ENCODE results near the gene ID1. TPM values are rescaled to one million over a fixed set of nuclear protein-coding genes. Genes with fewer than 3 reads are reported as not detected.
"Not testable (repeated sequence)": the region's sequence is repeated elsewhere in the genome, so short reads cannot be mapped to it uniquely, and the experiment has no call there.

The ID1 gene
- total and polyA plus RNA-seq, 8 donors, result 9.5 to 64.7 (median 18.8) TPM

GRCh38 chr20:31643522-31643921 lies 38.4 kb downstream of the ID1 start:
- DNase-seq (no peak), ATAC-seq (no peak), FAIRE-seq (no peak)
- Histone ChIP-seq H3K27me3 (no peaks in the 10 kb centered on the region), H3K9me3 (no peaks in the 10 kb centered on the region), H3K4me1 (no peaks in the 10 kb centered on the region), H3K4me3 (no peak overlapping the region), H3K27ac (no peak overlapping the region), H3K36me3 (no peaks in the 10 kb centered on the region)
- intact Hi-C loops (cut with DNase I), result no loop called here
- TF ChIP-seq, protein P1, sequence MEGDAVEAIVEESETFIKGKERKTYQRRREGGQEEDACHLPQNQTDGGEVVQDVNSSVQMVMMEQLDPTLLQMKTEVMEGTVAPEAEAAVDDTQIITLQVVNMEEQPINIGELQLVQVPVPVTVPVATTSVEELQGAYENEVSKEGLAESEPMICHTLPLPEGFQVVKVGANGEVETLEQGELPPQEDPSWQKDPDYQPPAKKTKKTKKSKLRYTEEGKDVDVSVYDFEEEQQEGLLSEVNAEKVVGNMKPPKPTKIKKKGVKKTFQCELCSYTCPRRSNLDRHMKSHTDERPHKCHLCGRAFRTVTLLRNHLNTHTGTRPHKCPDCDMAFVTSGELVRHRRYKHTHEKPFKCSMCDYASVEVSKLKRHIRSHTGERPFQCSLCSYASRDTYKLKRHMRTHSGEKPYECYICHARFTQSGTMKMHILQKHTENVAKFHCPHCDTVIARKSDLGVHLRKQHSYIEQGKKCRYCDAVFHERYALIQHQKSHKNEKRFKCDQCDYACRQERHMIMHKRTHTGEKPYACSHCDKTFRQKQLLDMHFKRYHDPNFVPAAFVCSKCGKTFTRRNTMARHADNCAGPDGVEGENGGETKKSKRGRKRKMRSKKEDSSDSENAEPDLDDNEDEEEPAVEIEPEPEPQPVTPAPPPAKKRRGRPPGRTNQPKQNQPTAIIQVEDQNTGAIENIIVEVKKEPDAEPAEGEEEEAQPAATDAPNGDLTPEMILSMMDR (IDR thresholded peaks at IDR 0.05), result no peak
- WGBS, 2 donors, result 60 to 66% methylated on average over 4 of the region's 4 CpGs

DNA sequence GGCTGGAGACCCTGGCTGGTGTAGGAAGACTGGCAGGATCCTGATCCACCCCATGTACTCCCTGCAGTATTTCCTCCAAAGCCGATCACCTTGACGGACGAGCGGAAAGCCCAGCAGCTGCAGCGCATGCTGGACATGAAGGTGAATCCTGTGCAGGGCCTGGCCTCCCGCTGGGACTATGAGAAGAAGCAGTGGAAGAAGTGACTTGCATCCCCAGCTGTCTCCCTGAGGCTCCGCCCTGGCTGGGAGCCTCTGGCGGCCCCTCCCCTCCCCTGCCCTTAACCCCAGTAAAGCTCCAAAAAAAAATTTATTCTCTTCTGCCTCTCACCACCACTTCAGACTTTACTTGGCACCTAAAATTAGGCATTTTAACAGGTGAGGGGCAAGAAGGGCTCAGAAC lies 39.6 kb downstream of the ID1 start:
- FAIRE-seq (no peak), ATAC-seq (no peak)
- no peak overlapping the region for H3K4me3 ChIP-seq

GRCh38 chr20:31648104-31648503 lies 43.0 kb downstream of the ID1 start:
- H3K9me3 ChIP-seq; H3K27ac ChIP-seq; H3K36me3 ChIP-seq; FAIRE-seq; H3K27me3 ChIP-seq; H3K4me1 ChIP-seq; DNase-seq; H3K4me3 ChIP-seq; intact Hi-C loops (cut with DNase I); ATAC-seq: not testable (repeated sequence)
- 62 to 75% methylated on average over 3 of the region's 3 CpGs for WGBS, 2 donors

More for the DNA sequence above, 39.6 kb downstream of the ID1 start:
- no peaks in the 10 kb centered on the region for H3K27me3 ChIP-seq
- H3K27ac ChIP-seq, result no peak overlapping the region
- H3K36me3 ChIP-seq, result no peaks in the 10 kb centered on the region
- intact Hi-C loops (cut with DNase I), result no loop called here
- WGBS, 2 donors, result 66 to 77% methylated on average over 8 of the region's 8 CpGs
- H3K4me1 ChIP-seq, result no peaks in the 10 kb centered on the region
- TF ChIP-seq, protein P1 (IDR thresholded peaks at IDR 0.05), result no peak
- DNase-seq, result no peak
- H3K9me3 ChIP-seq, result no peaks in the 10 kb centered on the region

GRCh38 chr20:31652917-31653396 lies 47.9 kb downstream of the ID1 start:
- no peak for FAIRE-seq
- ATAC-seq, result no peak

DNA sequence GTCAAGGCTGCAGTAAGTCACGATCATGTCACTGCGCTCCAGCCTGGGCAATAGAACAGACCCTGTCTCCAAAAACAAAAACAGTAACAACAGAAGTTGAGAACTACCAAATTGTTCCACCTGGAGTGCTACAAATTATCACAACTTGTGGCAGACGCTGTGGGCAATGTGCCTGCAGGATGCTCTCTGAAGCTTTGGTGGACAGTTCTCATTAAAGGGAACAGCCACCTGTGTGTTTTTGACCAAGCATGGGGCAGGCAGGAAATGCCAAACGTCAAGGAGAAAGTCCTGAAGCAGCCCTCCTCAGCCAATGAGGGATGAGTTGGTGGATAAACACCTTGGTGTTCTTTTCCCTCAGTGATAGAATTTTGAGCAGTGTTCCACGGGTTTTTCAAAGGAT lies 48.5 kb downstream of the ID1 start:
- H3K27me3 ChIP-seq, result no peaks in the 10 kb centered on the region
- H3K9me3 ChIP-seq, result no peaks in the 10 kb centered on the region
- H3K36me3 ChIP-seq, result no peaks in the 10 kb centered on the region
- 44 to 49% methylated on average over 5 of the region's 5 CpGs for WGBS, 2 donors
- ATAC-seq (no peak), FAIRE-seq (no peak), DNase-seq (no peak)
- H3K27ac ChIP-seq, result no peak overlapping the region
- TF ChIP-seq, protein P1 (IDR thresholded peaks at IDR 0.05), result no peak
- intact Hi-C loops (cut with DNase I), result loop anchor here in 1 of 3 donors (10.0 kb wide), 1 partner anchor 861 kb away; no protein-coding TSS in a partner anchor
- no peaks in the 10 kb centered on the region for H3K4me1 ChIP-seq
- H3K4me3 ChIP-seq, result no peak overlapping the region

More at GRCh38 chr20:31652917-31653396, 47.9 kb downstream of the ID1 start:
- no peak overlapping the region for H3K27ac ChIP-seq
- intact Hi-C loops (cut with DNase I), result loop anchor here in 1 of 3 donors (10.0 kb wide), 1 partner anchor 862 kb away; no protein-coding TSS in a partner anchor
- no peaks in the 10 kb centered on the region for H3K36me3 ChIP-seq
- H3K4me3 ChIP-seq, result no peak overlapping the region
- TF ChIP-seq, protein P1 (IDR thresholded peaks at IDR 0.05), result no peak
- no peaks in the 10 kb centered on the region for H3K27me3 ChIP-seq
- no peaks in the 10 kb centered on the region for H3K4me1 ChIP-seq
- no peak for DNase-seq
- WGBS, 2 donors, result 13 to 17% methylated on average over 5 of the region's 5 CpGs
- H3K9me3 ChIP-seq, result no peaks in the 10 kb centered on the region

Data from pancreas (tissue), 10 donors.